HCT116 (cell line): ENCODE measurements around the gene MORN5. TPM values are rescaled to one million over a fixed set of nuclear protein-coding genes. Genes with fewer than 3 reads are reported as not detected.

Source experiments
- ATAC-seq: fragments of 200-7000 bp; cut with Tn5 transposase; 2 replicates; pipeline ENCODE4 v1.9.1; 2020; ENCODE audit warnings: mild to moderate bottlenecking, moderate library complexity
- BruUV-seq: library from RNA; stranded (reverse); fragments of 400-500 nt; replicated peaks from 2 replicates; lab custom pipeline; 2021; lab: Mats Ljungman, UMichigan
- CTCF ChIA-PET: fragments of 300-600 bp; sonication (Branson Sonifier 250); formaldehyde crosslinking; loops from one replicate; lab custom pipeline; 2021; ENCODE audit warnings: antibody characterized with exemption; lab: Charles Lee
- POLR2A ChIA-PET: fragments of 300-600, 350-600 bp; sonication (Branson Sonifier 250); formaldehyde crosslinking; loops from one replicate; lab custom pipeline; 2021; ENCODE audit warnings: antibody characterized with exemption; lab: Charles Lee
- RAD21 ChIA-PET, 2 experiments: fragments of 300-600 bp; sonication (Branson Sonifier 250); formaldehyde crosslinking; loops; one replicate each; lab custom pipeline; 2023; ENCODE audit warnings: low total read pairs in 2 of 2; ENCODE audit not compliant: uncharacterized antibody in 2 of 2, unreplicated experiment in 2 of 2, low non-redundant PET in 1 of 2; lab: Charles Lee
- DNase-seq: peaks from one replicate; pipeline ENCODE4 v3.0.0-alpha.2; 2010; ENCODE audit warnings: low read depth, low spot score
- H2AFZ ChIP-seq: fragments of 200-600 bp; shearing (Covaris generic), sonication (generic); 2 replicates; pipeline ENCODE4 v1.6.1; 2017; ENCODE audit warnings: low read depth, mixed run types, mixed read lengths, antibody characterized with exemption, low read length; ENCODE audit not compliant: poor library complexity, severe bottlenecking
- H3K27ac ChIP-seq: 2 replicates; pipeline ENCODE4 v1.5.1; 2012; ENCODE audit warnings: low read depth, low read length
- H3K27me3 ChIP-seq: fragments of 200-600 bp; sonication (generic); 2 replicates; pipeline ENCODE4 v1.6.1; 2016; ENCODE audit warnings: mixed run types, low read length, mixed read lengths; ENCODE audit not compliant: insufficient read depth
- H3K36me3 ChIP-seq, 2 experiments: fragments of 200-500 bp in 1 of 2; fragments of 200-600 bp in 1 of 2; sonication (Bioruptor generic) in 1 of 2; sonication (generic) in 1 of 2; 2 replicates each; pipeline versions ENCODE4 v1.5.1 to v1.6.1; 2014 to 2016; ENCODE audit warnings: low read length in 2 of 2, inconsistent platforms in 1 of 2, mixed read lengths in 1 of 2, mixed run types in 1 of 2; ENCODE audit not compliant: insufficient read depth in 2 of 2, control insufficient read depth in 1 of 2
- H3K4me1 ChIP-seq, 2 experiments: fragments of 200-600 bp in 1 of 2; sonication (generic) in 1 of 2; 2 replicates each; pipeline versions ENCODE4 v1.5.1 to v1.6.1; 2012 to 2017; ENCODE audit warnings: low read length in 2 of 2, inconsistent platforms in 1 of 2, mild to moderate bottlenecking in 1 of 2, mixed read lengths in 1 of 2, mixed run types in 1 of 2, moderate library complexity in 1 of 2; ENCODE audit not compliant: insufficient read depth in 2 of 2, control insufficient read depth in 1 of 2
- H3K4me2 ChIP-seq: fragments of 200-600 bp; sonication (generic); 2 replicates; pipeline ENCODE4 v1.6.1; 2017; ENCODE audit warnings: mixed run types, low read length, mixed read lengths
- H3K4me3 ChIP-seq, 2 experiments: fragments of 200-600 bp in 1 of 2; sonication (generic) in 1 of 2; replicated peaks in 1 of 2; 2 replicates each; pipeline ENCODE4 v1.5.1; 2011 to 2016; ENCODE audit warnings: low read length in 2 of 2, control low read depth in 1 of 2, low read depth in 1 of 2, mild to moderate bottlenecking in 1 of 2, mixed read lengths in 1 of 2, mixed run types in 1 of 2
- H3K79me2 ChIP-seq: fragments of 200-600 bp; sonication (generic); 2 replicates; pipeline ENCODE4 v1.6.1; 2017; ENCODE audit warnings: mild to moderate bottlenecking, mixed run types, low read length, moderate library complexity, mixed read lengths; ENCODE audit not compliant: insufficient read depth
- H3K9ac ChIP-seq: fragments of 200-600 bp; sonication (generic); 2 replicates; pipeline ENCODE4 v1.6.1; 2016; ENCODE audit warnings: low read length, mixed read lengths
- H3K9me2 ChIP-seq: fragments of 200-600 bp; sonication (generic), shearing (Covaris generic); 2 replicates; pipeline ENCODE4 v1.6.1; 2017; ENCODE audit warnings: mixed run types, mild to moderate bottlenecking, moderate library complexity; ENCODE audit not compliant: insufficient read depth
- H3K9me3 ChIP-seq, 2 experiments: fragments of 200-500 bp in 1 of 2; fragments of 200-600 bp in 1 of 2; sonication (Bioruptor generic) in 1 of 2; sonication (generic) in 1 of 2; 2 replicates each; pipeline ENCODE4 v1.6.1; 2014 to 2017; ENCODE audit warnings: low read length in 2 of 2, mixed read lengths in 2 of 2, inconsistent platforms in 1 of 2, low read depth in 1 of 2, mild to moderate bottlenecking in 1 of 2, mixed run types in 1 of 2, moderate library complexity in 1 of 2; ENCODE audit not compliant: control insufficient read depth in 1 of 2, insufficient read depth in 1 of 2
- H4K20me1 ChIP-seq: fragments of 200-600 bp; sonication (generic), shearing (Covaris generic); 2 replicates; pipeline ENCODE4 v1.6.1; 2017; ENCODE audit warnings: mixed run types, mild to moderate bottlenecking, moderate library complexity; ENCODE audit not compliant: insufficient read depth
- ATF3 ChIP-seq: IDR thresholded peaks from 2 replicates; pipeline ENCODE4 v1.6.1; 2012
- CBX3 ChIP-seq: IDR thresholded peaks from 2 replicates; pipeline ENCODE4 v1.6.1; 2012; ENCODE audit warnings: low read depth
- CEBPB ChIP-seq: IDR thresholded peaks from 2 replicates; pipeline ENCODE4 v1.6.1; 2012; ENCODE audit warnings: low read depth
- ELF1 ChIP-seq: IDR thresholded peaks from 2 replicates; pipeline ENCODE4 v1.6.1; 2012; ENCODE audit warnings: low read depth, borderline replicate concordance
- EZH2phosphoT487 ChIP-seq: fragments of 200-600 bp; IDR thresholded peaks from 2 replicates; pipeline ENCODE4 v1.6.1; 2018; ENCODE audit warnings: antibody characterized with exemption, borderline replicate concordance
- JUND ChIP-seq: IDR thresholded peaks from 2 replicates; pipeline ENCODE4 v1.6.1; 2012
- POLR2A ChIP-seq: IDR thresholded peaks from 2 replicates; pipeline ENCODE4 v1.7.0; 2011; ENCODE audit warnings: borderline replicate concordance; ENCODE audit not compliant: insufficient read depth, insufficient read length; ENCODE audit errors: extremely low read depth
- RAD21 ChIP-seq: IDR thresholded peaks from 2 replicates; pipeline ENCODE4 v1.6.1; 2012; ENCODE audit warnings: low read depth, mild to moderate bottlenecking
- REST ChIP-seq: IDR thresholded peaks from 2 replicates; pipeline ENCODE4 v1.6.1; 2012; ENCODE audit warnings: low read depth
- SIN3A ChIP-seq: IDR thresholded peaks from 2 replicates; pipeline ENCODE4 v1.6.1; 2012; ENCODE audit warnings: low read depth
- SRF ChIP-seq: IDR thresholded peaks from 2 replicates; pipeline ENCODE4 v1.6.1; 2012; ENCODE audit warnings: low read depth
- TCF7L2 ChIP-seq: IDR thresholded peaks from 2 replicates; pipeline ENCODE4 v1.7.0; 2011; ENCODE audit warnings: borderline replicate concordance, inconsistent platforms; ENCODE audit not compliant: insufficient read depth, insufficient read length; ENCODE audit errors: extremely low read depth
- YY1 ChIP-seq: IDR thresholded peaks from 2 replicates; pipeline ENCODE4 v1.6.1; 2011; ENCODE audit warnings: low read length, low read depth, moderate library complexity, mild to moderate bottlenecking; ENCODE audit not compliant: insufficient replicate concordance; ENCODE audit errors: extremely low read depth
- ZBTB33 ChIP-seq: IDR thresholded peaks from 2 replicates; pipeline ENCODE4 v1.6.1; 2011; ENCODE audit warnings: mild to moderate bottlenecking, low read length, moderate library complexity; ENCODE audit not compliant: insufficient replicate concordance; ENCODE audit errors: extremely low read depth
- ZFX ChIP-seq: fragments of 450-650 bp; IDR thresholded peaks from 2 replicates; pipeline ENCODE4 v1.6.1; 2017
- intact Hi-C: fragments of 100-400 bp; cut with micrococcal nuclease; formaldehyde crosslinking; loops from 2 replicates; pipeline ENCODE4 v1.10.0; 2022
- total RNA-seq: library from RNA; stranded (reverse); gene quantifications from one replicate; pipeline ENCODE4 v1.2.1, GENCODE V29; 2021; ENCODE audit not compliant: unreplicated experiment

Gene MORN5
- total RNA-seq, 1 experiment from 2014 or later = not detected

GRCh38 chr9:122111413-122112085, 48.2 kb upstream of the MORN5 start:
- ATAC-seq (no peak), DNase-seq (no peak)
- H3K4me3 ChIP-seq = no peak overlapping the region
- no TSS peak for BruUV-seq
- H3K27ac ChIP-seq = no peak overlapping the region
- H3K4me1 ChIP-seq = no peaks in the 10 kb centered on the region
- no peaks in the 10 kb centered on the region for H3K9me2 ChIP-seq
- no peak for TF ChIP-seq POLR2A
- H3K9ac ChIP-seq = no peak overlapping the region
- H4K20me1 ChIP-seq = no peaks in the 10 kb centered on the region
- peaks cover 4% of the 10 kb centered on the region for H3K27me3 ChIP-seq
- intact Hi-C loops = no loop called here
- RAD21 ChIA-PET = no interaction called here
- H3K36me3 ChIP-seq = no peaks in the 10 kb centered on the region
- POLR2A ChIA-PET = no interaction called here
- H3K9me3 ChIP-seq = no peaks in the 10 kb centered on the region
- no peak overlapping the region for H3K4me2 ChIP-seq
- no peaks in the 10 kb centered on the region for H3K79me2 ChIP-seq
- H2AFZ ChIP-seq = no peak overlapping the region
- CTCF ChIA-PET = no interaction called here

- no TSS peak for BruUV-seq
- CTCF ChIA-PET = no interaction called here
- TF ChIP-seq EZH2phosphoT487 (no peak), ZBTB33 (no peak), ATF3 (no peak), RAD21 (no peak), JUND (no peak), POLR2A (no peak), SRF (no peak), YY1 (no peak), ZFX (no peak), CEBPB (no peak), CBX3 (no peak), REST (no peak), ELF1 (no peak), TCF7L2 (no peak), SIN3A (no peak)
Observed at GRCh38 chr9:122112238-122112637, 47.5 kb upstream of the MORN5 start.

More at GRCh38 chr9:122112238-122112637, 47.5 kb upstream of the MORN5 start:
- Histone ChIP-seq H3K79me2 (no peaks in the 10 kb centered on the region), H3K4me1 (no peaks in the 10 kb centered on the region), H3K9me2 (no peaks in the 10 kb centered on the region), H3K36me3 (no peaks in the 10 kb centered on the region), H3K9me3 (no peaks in the 10 kb centered on the region), H2AFZ (no peak overlapping the region), H4K20me1 (no peaks in the 10 kb centered on the region), H3K27ac (no peak overlapping the region), H3K4me2 (no peak overlapping the region), H3K27me3 (peaks cover 4% of the 10 kb centered on the region), H3K9ac (no peak overlapping the region), H3K4me3 (no peak overlapping the region)
- DNase-seq (no peak), ATAC-seq (no peak)
- ChIA-PET RAD21 (no interaction called here), POLR2A (no interaction called here)
- intact Hi-C loops = no loop called here
